Kidney (tissue), 14 donors: Measurements from ENCODE around the gene COL4A3. TPM values are rescaled to one million over a fixed set of nuclear protein-coding genes. Genes with fewer than 3 reads are reported as not detected.

Source experiments
- DNase-seq, 5 donors: peaks; one replicate each; pipeline ENCODE4 v3.0.0-alpha.2; 2013 to 2020
- FAIRE-seq: peaks from 2 replicates; lab custom pipeline; 2012; peaks lifted over from hg19 to GRCh38; lab: Jason Lieb, UNC
- H3K27ac ChIP-seq, 2 donors: one replicate each; pipeline ENCODE4 v1.7.0; 2013; ENCODE audit warnings: low read depth in 2 of 2, low read length in 2 of 2, inconsistent platforms in 1 of 2
- H3K27me3 ChIP-seq: one replicate; pipeline ENCODE4 v1.7.1; 2013; ENCODE audit warnings: low read length, inconsistent platforms; ENCODE audit not compliant: control insufficient read depth, insufficient read depth
- H3K36me3 ChIP-seq, 3 donors: one replicate each; pipeline versions ENCODE4 v1.7.0 to v1.7.1; 2013; ENCODE audit warnings: low read length in 3 of 3, control low read depth in 1 of 3, inconsistent platforms in 1 of 3; ENCODE audit not compliant: insufficient read depth in 3 of 3, control insufficient read depth in 2 of 3
- H3K4me1 ChIP-seq, 3 donors: one replicate each; pipeline versions ENCODE4 v1.7.0 to v1.7.1; 2013; ENCODE audit warnings: low read length in 3 of 3, inconsistent platforms in 1 of 3, low read depth in 1 of 3; ENCODE audit not compliant: control insufficient read depth in 2 of 3, insufficient read depth in 2 of 3
- H3K4me3 ChIP-seq, 3 donors: one replicate each; pipeline versions ENCODE4 v1.7.0 to v1.8.1; 2013; ENCODE audit warnings: low read length in 3 of 3, control low read depth in 1 of 3, inconsistent platforms in 1 of 3
- H3K9ac ChIP-seq, 3 donors: one replicate each; pipeline versions ENCODE4 v1.7.0 to v1.7.1; 2013; ENCODE audit warnings: low read length in 3 of 3, control low read depth in 1 of 3, inconsistent platforms in 1 of 3
- H3K9me3 ChIP-seq, 3 donors: one replicate each; pipeline versions ENCODE4 v1.7.0 to v1.7.1; 2013; ENCODE audit warnings: low read length in 3 of 3, control low read depth in 1 of 3, inconsistent platforms in 1 of 3; ENCODE audit not compliant: control insufficient read depth in 2 of 3, insufficient read depth in 1 of 3
- intact Hi-C: fragments of 100-400 bp; cut with DNase I; formaldehyde crosslinking; loops from one replicate; pipeline ENCODE4 v1.11.1; 2022
- polyA plus RNA-seq: library from polyadenylated mRNA; stranded (reverse); fragments of 350-450 nt; fragmentation: Illumina TruSeq; extraction: RNeasy Lipid Tissue Mini Kit (QIAGEN cat#74804); gene quantifications from one replicate; pipeline ENCODE4 v1.2.3, GENCODE V29; 2014; ENCODE audit warnings: low read depth, low replicate concordance; ENCODE audit not compliant: insufficient read depth
- total RNA-seq: library from RNA; stranded (reverse); fragmentation: NEBNext Ultra II Directional; extraction: Animal tissue kit (Norgen Biotek cat#: 25700); gene quantifications from one replicate; pipeline ENCODE4 v1.2.1, GENCODE V29; 2021
- TF ChIP-seq, protein P1 (sequence below): IDR thresholded peaks from 3 replicates; pipeline ENCODE4 v1.5.1; 2012; ENCODE audit warnings: mild to moderate bottlenecking, moderate library complexity, borderline replicate concordance; ENCODE audit not compliant: insufficient read depth; ENCODE audit errors: extremely low read depth
- donor health status: control.
- donor health status: control.
- donor health status: control.
- donor health status: control.
- donor health status: control.
- donor health status: DM: yes; HTN: yes; CAD: no.
- donor health status: Normal renal cell carcinoma (clear cell type).

The COL4A3 gene
- total and polyA plus RNA-seq, 2 donors from 2014 or later, result 20.8 to 48.8 TPM

- no peaks in the 10 kb centered on the region for H3K36me3 ChIP-seq
- H3K4me1 ChIP-seq, result peaks cover 3 to 16% (median 8%) of the 10 kb centered on the region in 3 donors
- no peaks in the 10 kb centered on the region for H3K9me3 ChIP-seq
- FAIRE-seq, result no peak
- no peak overlapping the region for H3K4me3 ChIP-seq
- H3K27me3 ChIP-seq, result no peaks in the 10 kb centered on the region
- DNase-seq, result peak; percentile 27 to 86 (median 41)
- TF ChIP-seq, protein P1, sequence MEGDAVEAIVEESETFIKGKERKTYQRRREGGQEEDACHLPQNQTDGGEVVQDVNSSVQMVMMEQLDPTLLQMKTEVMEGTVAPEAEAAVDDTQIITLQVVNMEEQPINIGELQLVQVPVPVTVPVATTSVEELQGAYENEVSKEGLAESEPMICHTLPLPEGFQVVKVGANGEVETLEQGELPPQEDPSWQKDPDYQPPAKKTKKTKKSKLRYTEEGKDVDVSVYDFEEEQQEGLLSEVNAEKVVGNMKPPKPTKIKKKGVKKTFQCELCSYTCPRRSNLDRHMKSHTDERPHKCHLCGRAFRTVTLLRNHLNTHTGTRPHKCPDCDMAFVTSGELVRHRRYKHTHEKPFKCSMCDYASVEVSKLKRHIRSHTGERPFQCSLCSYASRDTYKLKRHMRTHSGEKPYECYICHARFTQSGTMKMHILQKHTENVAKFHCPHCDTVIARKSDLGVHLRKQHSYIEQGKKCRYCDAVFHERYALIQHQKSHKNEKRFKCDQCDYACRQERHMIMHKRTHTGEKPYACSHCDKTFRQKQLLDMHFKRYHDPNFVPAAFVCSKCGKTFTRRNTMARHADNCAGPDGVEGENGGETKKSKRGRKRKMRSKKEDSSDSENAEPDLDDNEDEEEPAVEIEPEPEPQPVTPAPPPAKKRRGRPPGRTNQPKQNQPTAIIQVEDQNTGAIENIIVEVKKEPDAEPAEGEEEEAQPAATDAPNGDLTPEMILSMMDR, result no peak
- intact Hi-C loops, result no loop called here
- H3K9ac ChIP-seq, result no peak overlapping the region
- H3K27ac ChIP-seq, result peak overlapping the region in 1 of 2 donors; percentile 36
Observed at GRCh38 chr2:227228061-227228667, 63.7 kb downstream of the COL4A3 start.

DNA sequence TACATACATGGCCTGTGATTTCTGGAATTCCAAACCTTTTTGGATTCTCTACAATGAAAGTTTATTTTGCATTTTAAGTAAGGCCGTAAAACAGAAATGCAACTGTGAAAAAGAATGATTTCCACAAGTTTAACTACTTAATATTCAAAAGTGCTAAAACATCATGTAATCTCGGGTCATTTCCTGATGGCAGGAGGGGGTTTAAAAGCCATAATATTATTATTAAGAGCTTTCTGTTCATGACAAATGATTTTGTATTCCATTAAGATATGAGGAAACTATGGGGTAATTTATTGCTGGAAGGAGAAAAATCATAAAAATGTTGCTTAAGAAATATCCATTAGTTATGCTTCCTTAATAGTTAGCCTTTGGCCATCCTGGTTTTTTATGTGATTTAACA, 65.7 kb downstream of the COL4A3 start:
- peak in 2 of 5 donors; percentile 18 to 40 for DNase-seq
- Histone ChIP-seq H3K9ac (no peak overlapping the region), H3K4me3 (no peak overlapping the region), H3K9me3 (no peaks in the 10 kb centered on the region), H3K27ac (no peak overlapping the region), H3K27me3 (no peaks in the 10 kb centered on the region), H3K4me1 (peaks cover 3 to 13% (median 8%) of the 10 kb centered on the region in 3 donors), H3K36me3 (no peaks in the 10 kb centered on the region)
- intact Hi-C loops, result no loop called here
- TF ChIP-seq, protein P1, result no peak
- no peak for FAIRE-seq

- no peak overlapping the region for H3K27ac ChIP-seq
- DNase-seq (no peak), FAIRE-seq (no peak)
- H3K9ac ChIP-seq, result no peak overlapping the region
- peaks cover 2 to 14% (median 3%) of the 10 kb centered on the region in 3 donors for H3K4me1 ChIP-seq
- intact Hi-C loops, result no loop called here
- H3K27me3 ChIP-seq, result no peaks in the 10 kb centered on the region
- H3K36me3 ChIP-seq, result peaks cover 0 to under 1% (median 0%) of the 10 kb centered on the region in 3 donors
- H3K9me3 ChIP-seq, result no peaks in the 10 kb centered on the region
- H3K4me3 ChIP-seq, result no peak overlapping the region
- TF ChIP-seq, protein P1, result no peak
Observed at GRCh38 chr2:227234429-227234828, 70.0 kb downstream of the COL4A3 start.

DNA sequence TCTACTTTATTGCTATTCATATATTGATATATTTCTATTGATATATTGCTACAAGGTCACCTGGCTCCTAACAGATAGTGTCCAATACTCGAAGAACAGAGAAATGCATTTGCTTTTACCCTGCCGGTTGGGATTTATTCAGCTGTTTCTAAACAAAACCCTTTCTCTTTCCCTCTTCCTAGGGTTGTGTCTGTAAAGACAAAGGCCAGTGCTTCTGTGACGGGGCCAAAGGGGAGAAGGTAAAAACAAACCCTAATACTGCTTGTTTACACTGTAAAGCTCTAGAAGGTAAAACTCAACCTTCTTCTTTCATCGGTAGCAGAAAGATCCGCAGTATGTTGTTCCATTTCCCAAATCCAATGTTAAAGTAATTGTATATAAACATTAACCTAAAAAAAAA, 73.4 kb downstream of the COL4A3 start:
- peak overlapping the region in 1 of 3 donors; percentile 3 for H3K9ac ChIP-seq
- H3K27me3 ChIP-seq, result no peaks in the 10 kb centered on the region
- intact Hi-C loops, result loop anchor here (5.0 kb wide), 1 partner anchor 110 kb away; no protein-coding TSS in a partner anchor
- peaks cover 0 to 25% (median 17%) of the 10 kb centered on the region in 3 donors for H3K36me3 ChIP-seq
- H3K4me3 ChIP-seq, result no peak overlapping the region
- TF ChIP-seq, protein P1, result no peak
- H3K27ac ChIP-seq, result no peak overlapping the region
- H3K9me3 ChIP-seq, result no peaks in the 10 kb centered on the region
- DNase-seq (no peak), FAIRE-seq (no peak)
- H3K4me1 ChIP-seq, result peaks cover 0 to 9% (median 2%) of the 10 kb centered on the region in 3 donors
